ENCODE data around the gene KCNMA1. TPM values are rescaled to one million over a fixed set of nuclear protein-coding genes. Genes with fewer than 3 reads are reported as not detected.

Gene KCNMA1
- total and polyA plus RNA-seq, 9 of the 15 experiments (the other 6 are each of a cell fraction or from before 2014, with no cell fraction given): 0.01 to 0.95 (median 0.15) TPM; not detected in 4

DNA sequence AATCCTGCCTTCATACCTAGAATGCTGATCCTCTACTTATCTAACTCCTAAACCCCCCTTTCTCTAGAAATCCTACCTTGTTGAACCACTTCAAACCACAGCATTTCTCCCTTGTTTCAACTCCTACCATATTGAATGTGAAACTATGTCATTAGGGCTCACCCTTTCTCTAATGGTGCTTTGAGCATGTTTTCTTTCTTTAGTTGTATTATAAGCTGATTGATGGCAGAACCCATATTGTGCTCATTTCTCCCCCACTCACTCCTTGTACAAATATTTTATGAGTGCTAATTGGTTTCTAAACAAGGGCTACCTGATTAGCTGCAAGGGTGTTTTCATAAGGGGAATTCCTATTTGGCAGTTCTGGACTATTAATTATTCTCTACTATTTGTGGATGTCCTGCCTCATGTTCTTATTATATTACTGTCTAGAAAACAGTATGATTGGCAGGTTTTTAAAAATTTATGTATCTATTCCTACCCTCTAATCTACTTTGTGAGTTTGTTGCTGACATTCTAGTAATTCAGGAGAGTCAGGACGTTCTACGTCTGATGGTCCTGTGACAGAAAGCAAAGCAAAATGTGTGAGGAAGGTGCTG lies 765.8 kb downstream of the KCNMA1 start:
- no peak overlapping the region for H3K9ac ChIP-seq (ENCODE audit: insufficient read depth in 1 of 2, low read depth in 2 of 2, low read length in 2 of 2)
- no peaks in the 10 kb centered on the region for H3K9me3 ChIP-seq (replicated peaks; ENCODE audit: control insufficient read depth, insufficient read depth, low read depth, low read length)
- in situ Hi-C loops (cut with MboI) (no loop called here), intact Hi-C loops (cut with micrococcal nuclease) (no loop called here)
- no peaks in the 10 kb centered on the region for H3K79me2 ChIP-seq (ENCODE audit: control insufficient read depth, insufficient read depth, low read length)
- BruUV-seq (replicated peaks): no TSS peak
- H3K27ac ChIP-seq (ENCODE audit: extremely low read depth, low read depth, low read length): no peak overlapping the region
- H3K4me1 ChIP-seq (replicated peaks in 1 of 2; ENCODE audit: control insufficient read depth in 2 of 2, insufficient read depth in 2 of 2, low read length in 2 of 2): no peaks in the 10 kb centered on the region
- TF ChIP-seq SRSF9 (IDR thresholded peaks at IDR 0.05; ENCODE audit: borderline replicate concordance, low read depth, low read length): no peak
- WGBS (ENCODE audit: insufficient coverage, low coverage, missing lambda C conversion rate): 0% methylated on average over 2 of the region's 2 CpGs
- ChIA-PET POLR2A (no interaction called here), CTCF (ENCODE audit: low intra/inter-chr PET ratio) (no interaction called here)
- H3K4me2 ChIP-seq (ENCODE audit: insufficient read depth, low read length): no peak overlapping the region
- ATAC-seq (no peak), DNase-seq (ENCODE audit: extremely low read depth in 1 of 4, low spot score in 3 of 4) (no peak), FAIRE-seq (no peak)
- no peaks in the 10 kb centered on the region for H3K36me3 ChIP-seq (ENCODE audit: control insufficient read depth, insufficient read depth, low read length)
- no peak overlapping the region for H3K4me3 ChIP-seq
- H3K9me1 ChIP-seq (ENCODE audit: control insufficient read depth, insufficient read depth, low read length): no peaks in the 10 kb centered on the region
- H4K20me1 ChIP-seq (replicated peaks; ENCODE audit: control insufficient read depth, insufficient read depth, low read length): no peaks in the 10 kb centered on the region
- H2AFZ ChIP-seq (ENCODE audit: low read depth, low read length): no peak overlapping the region
- no peaks in the 10 kb centered on the region for H3K27me3 ChIP-seq (ENCODE audit: control insufficient read depth in 2 of 2, insufficient read depth in 2 of 2, low read length in 2 of 2)

DNA sequence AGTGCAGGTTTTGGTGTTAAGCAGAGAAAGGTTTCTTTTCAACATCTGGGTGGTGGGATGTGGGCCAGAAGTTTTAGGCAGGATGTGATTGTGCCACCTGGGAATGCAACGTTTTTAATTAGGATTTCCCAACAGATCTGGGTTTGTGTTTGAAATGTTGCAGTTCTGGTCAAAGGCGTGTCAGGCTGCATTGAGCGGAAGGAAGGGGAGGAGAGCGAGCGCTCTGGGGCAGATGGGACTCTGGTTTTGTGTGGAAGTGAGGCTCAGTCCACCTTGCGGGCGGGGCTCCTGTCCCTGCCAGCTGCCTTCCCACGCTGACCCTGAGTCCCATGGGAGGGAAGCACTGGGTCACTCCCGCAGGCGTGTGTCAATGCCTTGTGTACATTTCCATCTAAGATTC lies 767.7 kb downstream of the KCNMA1 start:
- in situ Hi-C loops (cut with MboI) (no loop called here), intact Hi-C loops (cut with micrococcal nuclease) (no loop called here)
- no peak overlapping the region for H3K9ac ChIP-seq (ENCODE audit: insufficient read depth in 1 of 2, low read depth in 2 of 2, low read length in 2 of 2)
- no peaks in the 10 kb centered on the region for H4K20me1 ChIP-seq (replicated peaks; ENCODE audit: control insufficient read depth, insufficient read depth, low read length)
- no peaks in the 10 kb centered on the region for H3K9me3 ChIP-seq (replicated peaks; ENCODE audit: control insufficient read depth, insufficient read depth, low read depth, low read length)
- no peak for ATAC-seq
- no peaks in the 10 kb centered on the region for H3K27me3 ChIP-seq (ENCODE audit: control insufficient read depth in 2 of 2, insufficient read depth in 2 of 2, low read length in 2 of 2)
- H3K4me1 ChIP-seq (replicated peaks in 1 of 2; ENCODE audit: control insufficient read depth in 2 of 2, insufficient read depth in 2 of 2, low read length in 2 of 2): no peaks in the 10 kb centered on the region
- ChIA-PET CTCF (ENCODE audit: low intra/inter-chr PET ratio) (no interaction called here), POLR2A (no interaction called here)
- TF ChIP-seq NFE2L1 (tag; IDR thresholded peaks at IDR 0.05; ENCODE audit: borderline replicate concordance, low read depth) (no peak), SMARCC2 (IDR thresholded peaks at IDR 0.05; ENCODE audit: low read depth) (no peak), XRCC4 (IDR thresholded peaks at IDR 0.05; ENCODE audit: extremely low read depth, insufficient read depth, insufficient read length) (no peak), BRD9 (IDR thresholded peaks at IDR 0.05; ENCODE audit: low read depth, partially characterized antibody) (no peak), HDAC6 (IDR thresholded peaks at IDR 0.05; ENCODE audit: low read depth, low read length) (no peak), POLR2B (IDR thresholded peaks at IDR 0.05; ENCODE audit: low read depth, partially characterized antibody) (no peak), SRSF3 (IDR thresholded peaks at IDR 0.05; ENCODE audit: insufficient read depth, low read length) (no peak), ZNF143 (CRISPR knock-in tag; IDR thresholded peaks at IDR 0.05) (no peak), HNRNPUL1 (IDR thresholded peaks at IDR 0.05; ENCODE audit: low read length) (no peak), ZNF212 (CRISPR knock-in tag; IDR thresholded peaks at IDR 0.05) (no peak), ETS2 (tag; IDR thresholded peaks at IDR 0.05; ENCODE audit: borderline replicate concordance, poor library complexity, severe bottlenecking) (no peak), ZNF239 (CRISPR knock-in tag; IDR thresholded peaks at IDR 0.05) (no peak), HDAC1 (IDR thresholded peaks at IDR 0.05) (no peak)
- TF ChIP-seq, protein P1, sequence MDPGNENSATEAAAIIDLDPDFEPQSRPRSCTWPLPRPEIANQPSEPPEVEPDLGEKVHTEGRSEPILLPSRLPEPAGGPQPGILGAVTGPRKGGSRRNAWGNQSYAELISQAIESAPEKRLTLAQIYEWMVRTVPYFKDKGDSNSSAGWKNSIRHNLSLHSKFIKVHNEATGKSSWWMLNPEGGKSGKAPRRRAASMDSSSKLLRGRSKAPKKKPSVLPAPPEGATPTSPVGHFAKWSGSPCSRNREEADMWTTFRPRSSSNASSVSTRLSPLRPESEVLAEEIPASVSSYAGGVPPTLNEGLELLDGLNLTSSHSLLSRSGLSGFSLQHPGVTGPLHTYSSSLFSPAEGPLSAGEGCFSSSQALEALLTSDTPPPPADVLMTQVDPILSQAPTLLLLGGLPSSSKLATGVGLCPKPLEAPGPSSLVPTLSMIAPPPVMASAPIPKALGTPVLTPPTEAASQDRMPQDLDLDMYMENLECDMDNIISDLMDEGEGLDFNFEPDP (CRISPR knock-in tag; IDR thresholded peaks at IDR 0.05): no peak
- no peaks in the 10 kb centered on the region for H3K9me1 ChIP-seq (ENCODE audit: control insufficient read depth, insufficient read depth, low read length)
- no peaks in the 10 kb centered on the region for H3K36me3 ChIP-seq (ENCODE audit: control insufficient read depth, insufficient read depth, low read length)
- no peak overlapping the region for H3K4me3 ChIP-seq
- H3K27ac ChIP-seq (ENCODE audit: extremely low read depth, low read depth, low read length): no peak overlapping the region
- H2AFZ ChIP-seq (ENCODE audit: low read depth, low read length): no peak overlapping the region
- no peak overlapping the region for H3K4me2 ChIP-seq (ENCODE audit: insufficient read depth, low read length)
- no peaks in the 10 kb centered on the region for H3K79me2 ChIP-seq (ENCODE audit: control insufficient read depth, insufficient read depth, low read length)
- no peak for FAIRE-seq
- no TSS peak for BruUV-seq (replicated peaks)
- no peak for DNase-seq (ENCODE audit: extremely low read depth in 1 of 4, low spot score in 3 of 4)
- 0% methylated on average over 10 of the region's 10 CpGs for WGBS (ENCODE audit: insufficient coverage, low coverage, missing lambda C conversion rate)
